RKO (cell line): Measurements from ENCODE around the gene ATG7.

Source experiments
- DNase-seq: peaks from one replicate; pipeline ENCODE4 v3.0.0-alpha.2; 2016; ENCODE audit warnings: low spot score

The ATG7 gene

GRCh38 chr3:11556851-11557644 lies 284.9 kb downstream of the ATG7 start:
- no peak for DNase-seq

GRCh38 chr3:11558002-11558401 lies 285.8 kb downstream of the ATG7 start:
- DNase-seq = peak; percentile 37

- no peak for DNase-seq
These were observed 286.3 kb downstream of the ATG7 start for GRCh38 chr3:11558411-11558903.

- no peak for DNase-seq
These were observed 287.0 kb downstream of the ATG7 start for GRCh38 chr3:11558918-11559815.

- no peak for DNase-seq
These were observed 287.8 kb downstream of the ATG7 start for GRCh38 chr3:11559816-11560633.

- no peak for DNase-seq
These were observed 288.5 kb downstream of the ATG7 start for GRCh38 chr3:11560746-11561145.

- no peak for DNase-seq
These were observed 290.2 kb downstream of the ATG7 start for GRCh38 chr3:11562277-11562881.

- DNase-seq = no peak
These were observed 291.1 kb downstream of the ATG7 start for GRCh38 chr3:11563159-11563864.

- no peak for DNase-seq
These were observed 291.6 kb downstream of the ATG7 start for GRCh38 chr3:11563865-11564185.

- no peak for DNase-seq
These were observed 292.4 kb downstream of the ATG7 start for GRCh38 chr3:11564577-11565001.

GRCh38 chr3:11565072-11565471 lies 292.9 kb downstream of the ATG7 start:
- no peak for DNase-seq

GRCh38 chr3:11565492-11565891 lies 293.3 kb downstream of the ATG7 start:
- no peak for DNase-seq

- no peak for DNase-seq
These were observed 293.7 kb downstream of the ATG7 start for GRCh38 chr3:11565932-11566331.

- DNase-seq = no peak
These were observed 294.3 kb downstream of the ATG7 start for GRCh38 chr3:11566478-11566877.

GRCh38 chr3:11566916-11567315 lies 294.7 kb downstream of the ATG7 start:
- DNase-seq = no peak

GRCh38 chr3:11567516-11568467 lies 295.6 kb downstream of the ATG7 start:
- no peak for DNase-seq

GRCh38 chr3:11568503-11569155 lies 296.4 kb downstream of the ATG7 start:
- no peak for DNase-seq

- no peak for DNase-seq
These were observed 297.1 kb downstream of the ATG7 start for GRCh38 chr3:11569156-11569741.

GRCh38 chr3:11570251-11570650 lies 298.1 kb downstream of the ATG7 start:
- DNase-seq = no peak
